Transverse colon (tissue), 4 donors: ENCODE results near the gene BLID. TPM values are rescaled to one million over a fixed set of nuclear protein-coding genes. Genes with fewer than 3 reads are reported as not detected.

Experiments used
- DNase-seq: peaks from one replicate; pipeline ENCODE4 v3.0.0-alpha.2; 2019
- H3K27ac ChIP-seq, 4 donors: fragments of 200-600 bp; sonication (generic); 2 replicates each; pipeline ENCODE4 v1.5.1; 2016 to 2018; ENCODE audit warnings: inconsistent platforms in 4 of 4
- H3K27me3 ChIP-seq: fragments of 200-600 bp; sonication (generic); 2 replicates; pipeline ENCODE4 v1.5.1; 2017; ENCODE audit warnings: inconsistent platforms
- H3K36me3 ChIP-seq, 4 donors: fragments of 200-600 bp; sonication (generic); 2 replicates each; pipeline ENCODE4 v1.5.1; 2017 to 2019; ENCODE audit warnings: inconsistent platforms in 4 of 4
- H3K4me1 ChIP-seq, 4 donors: fragments of 200-600 bp; sonication (generic); 2 replicates each; pipeline ENCODE4 v1.5.1; 2017 to 2020; ENCODE audit warnings: inconsistent platforms in 4 of 4
- H3K4me3 ChIP-seq, 4 donors: fragments of 200-600 bp; sonication (generic); 1 replicate in 1 of 4; 2 replicates in 3 of 4; pipeline versions ENCODE4 v1.5.1 to v1.6.1; 2017 to 2019; ENCODE audit warnings: inconsistent platforms in 4 of 4
- H3K9me3 ChIP-seq, 2 donors: fragments of 200-600 bp; sonication (generic); 2 replicates each; pipeline ENCODE4 v1.5.1; 2017 to 2019; ENCODE audit warnings: inconsistent platforms in 2 of 2
- EP300 ChIP-seq: sonication (generic); formaldehyde crosslinking; IDR thresholded peaks from one replicate; pipeline ENCODE4 v1.6.1; 2017; ENCODE audit warnings: antibody characterized with exemption, low read depth
- POLR2A ChIP-seq: fragments of 450-650 bp; IDR thresholded peaks from one replicate; pipeline ENCODE4 v1.6.1; 2016; ENCODE audit warnings: antibody characterized with exemption, mild to moderate bottlenecking, moderate library complexity
- POLR2AphosphoS5 ChIP-seq, 3 donors: sonication (generic); formaldehyde crosslinking; IDR thresholded peaks; one replicate each; pipeline ENCODE4 v1.6.1; 2016; ENCODE audit warnings: antibody characterized with exemption in 3 of 3
- WGBS, 2 donors: methylation state at CpG; one replicate each; pipeline ENCODE4 v1.1.5; 2018; ENCODE audit warnings: low coverage in 1 of 2; 5-methylcytosine and 5-hydroxymethylcytosine counted together
- in situ Hi-C, 4 donors: fragments of 200-750 bp; cut with MboI; loops; one replicate each; pipeline versions ENCODE4 v1.15.0 to v1.15.1; 2017; ENCODE audit warnings: low sequenced_read_pairs in 3 of 4, low pct_ligation_motif_present in 1 of 4, low pct_unique_long_range_greater_than_20kb in 1 of 4
- intact Hi-C: fragments of 100-400 bp; cut with DNase I; formaldehyde crosslinking; loops from one replicate; pipeline ENCODE4 v1.15.1; 2023; ENCODE audit warnings: low total_unique reads
- total RNA-seq, 4 donors: library from RNA; depleted of rRNA; stranded (reverse); fragments of >200 nt; gene quantifications; one replicate each; pipeline ENCODE4 v1.1.0, GENCODE V29; 2016
- TF ChIP-seq, protein P1 (sequence below), 5 experiments: fragments of 200-600 bp in 3 of 5; fragments of 450-650 bp in 2 of 5; sonication (generic) in 3 of 5; IDR thresholded peaks; 1 replicate in 2 of 5; 2 replicates in 3 of 5; pipeline ENCODE4 v1.5.1; 2016 to 2017; ENCODE audit warnings: antibody characterized with exemption in 5 of 5, inconsistent platforms in 3 of 5, mild to moderate bottlenecking in 2 of 5, moderate library complexity in 1 of 5

The BLID gene
- total RNA-seq, 4 donors from 2014 or later: not detected

DNA sequence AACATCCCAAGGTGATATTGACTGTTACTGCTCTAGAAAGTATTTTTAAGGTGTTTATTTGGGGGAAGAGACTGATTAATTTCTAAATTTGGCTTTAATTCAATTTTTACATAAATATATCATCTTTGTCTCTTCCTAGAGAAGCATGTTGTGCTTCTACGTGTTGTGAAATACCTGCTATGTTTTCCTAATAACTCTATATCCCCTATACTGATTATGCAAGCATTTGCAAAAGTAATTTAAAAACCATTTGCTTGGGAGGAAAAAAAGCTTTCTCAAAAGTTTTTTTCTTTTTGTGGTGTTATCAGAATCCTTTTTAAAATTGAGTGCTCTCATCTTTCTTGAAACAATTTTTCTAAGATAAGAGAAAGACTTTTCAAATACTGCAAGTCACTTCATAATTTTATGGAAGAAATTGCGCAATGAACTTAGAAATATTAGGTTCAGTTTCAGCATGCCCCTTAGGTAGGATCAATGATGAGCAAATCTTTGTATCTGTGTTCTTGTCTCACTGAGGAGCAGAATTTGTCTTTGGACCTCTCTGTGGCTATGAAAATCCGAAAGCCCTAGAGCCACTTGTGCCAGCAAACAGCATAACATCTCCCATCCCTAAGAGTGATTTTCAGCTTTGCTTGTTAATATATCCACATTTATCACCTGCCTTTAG lies 7.4 kb upstream of the BLID start:
- no peak overlapping the region for H3K4me3 ChIP-seq
- 76 to 86% methylated on average over 3 of the region's 3 CpGs for WGBS, 2 donors
- intact Hi-C loops (no loop called here), in situ Hi-C loops (no loop called here)
- no peaks in the 10 kb centered on the region for H3K4me1 ChIP-seq
- no peaks in the 10 kb centered on the region for H3K9me3 ChIP-seq
- no peak overlapping the region for H3K27ac ChIP-seq
- no peaks in the 10 kb centered on the region for H3K27me3 ChIP-seq
- DNase-seq: no peak
- TF ChIP-seq, protein P1, sequence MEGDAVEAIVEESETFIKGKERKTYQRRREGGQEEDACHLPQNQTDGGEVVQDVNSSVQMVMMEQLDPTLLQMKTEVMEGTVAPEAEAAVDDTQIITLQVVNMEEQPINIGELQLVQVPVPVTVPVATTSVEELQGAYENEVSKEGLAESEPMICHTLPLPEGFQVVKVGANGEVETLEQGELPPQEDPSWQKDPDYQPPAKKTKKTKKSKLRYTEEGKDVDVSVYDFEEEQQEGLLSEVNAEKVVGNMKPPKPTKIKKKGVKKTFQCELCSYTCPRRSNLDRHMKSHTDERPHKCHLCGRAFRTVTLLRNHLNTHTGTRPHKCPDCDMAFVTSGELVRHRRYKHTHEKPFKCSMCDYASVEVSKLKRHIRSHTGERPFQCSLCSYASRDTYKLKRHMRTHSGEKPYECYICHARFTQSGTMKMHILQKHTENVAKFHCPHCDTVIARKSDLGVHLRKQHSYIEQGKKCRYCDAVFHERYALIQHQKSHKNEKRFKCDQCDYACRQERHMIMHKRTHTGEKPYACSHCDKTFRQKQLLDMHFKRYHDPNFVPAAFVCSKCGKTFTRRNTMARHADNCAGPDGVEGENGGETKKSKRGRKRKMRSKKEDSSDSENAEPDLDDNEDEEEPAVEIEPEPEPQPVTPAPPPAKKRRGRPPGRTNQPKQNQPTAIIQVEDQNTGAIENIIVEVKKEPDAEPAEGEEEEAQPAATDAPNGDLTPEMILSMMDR (IDR thresholded peaks at IDR 0.05): no peak
- TF ChIP-seq EP300: no peak
- no peak for TF ChIP-seq POLR2A
- no peak for TF ChIP-seq POLR2AphosphoS5 (IDR thresholded peaks at IDR 0.05)
- no peaks in the 10 kb centered on the region for H3K36me3 ChIP-seq

DNA sequence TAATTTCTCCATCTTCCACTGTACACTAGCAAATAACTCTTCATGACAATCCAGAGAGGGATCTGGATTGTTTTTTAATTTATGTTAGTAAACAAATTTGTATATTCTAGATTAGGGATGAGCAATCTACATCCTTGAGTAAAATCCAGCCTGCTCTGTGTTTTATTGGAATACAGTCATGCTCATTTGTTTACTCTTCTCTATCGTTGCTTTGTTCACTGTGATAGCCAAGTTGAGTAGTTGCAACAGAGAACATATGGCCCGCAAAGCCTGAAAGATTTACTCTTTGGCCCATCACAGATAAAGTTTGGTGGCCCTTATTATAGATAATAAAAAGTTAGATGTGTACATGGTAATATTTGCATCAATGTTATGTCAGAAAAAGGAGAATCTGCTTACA lies 6.2 kb upstream of the BLID start:
- H3K27ac ChIP-seq: no peak overlapping the region
- no peak for DNase-seq
- no peaks in the 10 kb centered on the region for H3K4me1 ChIP-seq
- intact Hi-C loops (no loop called here), in situ Hi-C loops (no loop called here)
- H3K36me3 ChIP-seq: no peaks in the 10 kb centered on the region
- TF ChIP-seq POLR2A (no peak), POLR2AphosphoS5 (IDR thresholded peaks at IDR 0.05) (no peak), EP300 (no peak)
- TF ChIP-seq, protein P1 (IDR thresholded peaks at IDR 0.05): no peak
- no peaks in the 10 kb centered on the region for H3K9me3 ChIP-seq
- no peak overlapping the region for H3K4me3 ChIP-seq
- H3K27me3 ChIP-seq: no peaks in the 10 kb centered on the region
- WGBS, 2 donors: 47 to 48% methylated on average over 2 of the region's 2 CpGs

DNA sequence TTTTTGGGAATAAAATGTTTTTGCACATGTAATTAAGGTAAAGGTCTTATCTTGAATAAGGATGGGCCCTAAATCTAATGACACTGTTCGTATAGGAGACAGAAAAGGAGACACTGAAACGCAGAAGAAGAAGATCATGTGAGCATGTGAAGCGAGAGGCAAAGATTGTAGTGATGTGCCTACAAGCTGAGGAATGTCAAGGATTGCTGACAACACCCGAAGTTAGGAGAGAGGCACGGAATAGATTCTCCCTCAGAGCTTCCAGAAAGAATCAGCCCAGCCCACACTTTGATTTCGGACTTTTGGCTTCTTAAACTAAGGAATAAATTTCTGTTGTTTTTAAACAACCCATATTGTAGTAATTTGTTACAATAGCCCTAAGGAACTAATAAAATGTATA lies 4.1 kb upstream of the BLID start:
- in situ Hi-C loops (no loop called here), intact Hi-C loops (no loop called here)
- Histone ChIP-seq H3K36me3 (no peaks in the 10 kb centered on the region), H3K4me3 (no peak overlapping the region), H3K4me1 (no peaks in the 10 kb centered on the region), H3K27ac (no peak overlapping the region), H3K27me3 (no peaks in the 10 kb centered on the region), H3K9me3 (no peaks in the 10 kb centered on the region)
- no peak for DNase-seq
- WGBS, 2 donors: 66 to 75% methylated on average over 6 of the region's 6 CpGs
- TF ChIP-seq, protein P1 (IDR thresholded peaks at IDR 0.05): no peak
- TF ChIP-seq POLR2AphosphoS5 (IDR thresholded peaks at IDR 0.05) (no peak), EP300 (no peak), POLR2A (no peak)

DNA sequence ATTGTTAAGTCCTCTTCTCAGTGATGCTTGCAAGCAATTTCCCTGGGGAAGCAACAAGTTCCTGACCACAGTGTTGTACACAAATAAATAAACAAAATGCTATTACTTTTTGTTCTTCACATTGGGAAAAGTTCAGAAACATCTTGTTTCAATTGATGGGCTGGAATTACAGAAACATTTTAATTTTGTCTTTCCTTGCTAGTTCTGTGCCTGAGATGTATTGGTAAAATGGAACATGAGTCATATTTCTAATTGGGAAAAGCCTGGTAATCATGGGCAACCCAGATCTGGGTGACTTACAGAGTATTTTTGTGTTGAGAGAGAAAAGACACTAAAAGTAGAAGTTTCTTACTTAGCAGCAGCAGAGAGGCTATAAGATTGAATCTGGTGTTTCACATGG lies 576 bp upstream of the BLID start:
- in situ Hi-C loops: no loop called here
- DNase-seq: no peak
- no peaks in the 10 kb centered on the region for H3K27me3 ChIP-seq
- TF ChIP-seq, protein P1 (IDR thresholded peaks at IDR 0.05): no peak
- TF ChIP-seq EP300 (no peak), POLR2A (no peak), POLR2AphosphoS5 (IDR thresholded peaks at IDR 0.05) (no peak)
- H3K27ac ChIP-seq: no peak overlapping the region
- H3K4me3 ChIP-seq: no peak overlapping the region
- no peaks in the 10 kb centered on the region for H3K9me3 ChIP-seq
- no peaks in the 10 kb centered on the region for H3K36me3 ChIP-seq
- intact Hi-C loops: no loop called here
- no peaks in the 10 kb centered on the region for H3K4me1 ChIP-seq
